GM12872 (cell line): ENCODE data around the gene TENM4.

Source experiments
- CTCF ChIP-seq: IDR thresholded peaks from 3 replicates; pipeline ENCODE4 v1.5.1; 2011; ENCODE audit warnings: low read depth, mild to moderate bottlenecking, low read length, moderate library complexity; ENCODE audit not compliant: insufficient read depth

Gene TENM4

GRCh38 chr11:78905756-78906155 lies 535.1 kb downstream of the TENM4 start:
- TF ChIP-seq CTCF = no peak

GRCh38 chr11:78902771-78903507 lies 537.9 kb downstream of the TENM4 start:
- no peak for TF ChIP-seq CTCF

- no peak for TF ChIP-seq CTCF
Observed at GRCh38 chr11:78901831-78902230, 539.0 kb downstream of the TENM4 start.

GRCh38 chr11:78898266-78898775 lies 542.5 kb downstream of the TENM4 start:
- TF ChIP-seq CTCF = no peak

GRCh38 chr11:78893996-78894395 lies 546.8 kb downstream of the TENM4 start:
- no peak for TF ChIP-seq CTCF

- no peak for TF ChIP-seq CTCF
Observed at GRCh38 chr11:78889698-78890097, 551.1 kb downstream of the TENM4 start.

GRCh38 chr11:78886616-78887015 lies 554.2 kb downstream of the TENM4 start:
- TF ChIP-seq CTCF = no peak

- no peak for TF ChIP-seq CTCF
Observed at GRCh38 chr11:78884761-78885160, 556.1 kb downstream of the TENM4 start.
